ENCODE results near the gene SF3B3.

DNA sequence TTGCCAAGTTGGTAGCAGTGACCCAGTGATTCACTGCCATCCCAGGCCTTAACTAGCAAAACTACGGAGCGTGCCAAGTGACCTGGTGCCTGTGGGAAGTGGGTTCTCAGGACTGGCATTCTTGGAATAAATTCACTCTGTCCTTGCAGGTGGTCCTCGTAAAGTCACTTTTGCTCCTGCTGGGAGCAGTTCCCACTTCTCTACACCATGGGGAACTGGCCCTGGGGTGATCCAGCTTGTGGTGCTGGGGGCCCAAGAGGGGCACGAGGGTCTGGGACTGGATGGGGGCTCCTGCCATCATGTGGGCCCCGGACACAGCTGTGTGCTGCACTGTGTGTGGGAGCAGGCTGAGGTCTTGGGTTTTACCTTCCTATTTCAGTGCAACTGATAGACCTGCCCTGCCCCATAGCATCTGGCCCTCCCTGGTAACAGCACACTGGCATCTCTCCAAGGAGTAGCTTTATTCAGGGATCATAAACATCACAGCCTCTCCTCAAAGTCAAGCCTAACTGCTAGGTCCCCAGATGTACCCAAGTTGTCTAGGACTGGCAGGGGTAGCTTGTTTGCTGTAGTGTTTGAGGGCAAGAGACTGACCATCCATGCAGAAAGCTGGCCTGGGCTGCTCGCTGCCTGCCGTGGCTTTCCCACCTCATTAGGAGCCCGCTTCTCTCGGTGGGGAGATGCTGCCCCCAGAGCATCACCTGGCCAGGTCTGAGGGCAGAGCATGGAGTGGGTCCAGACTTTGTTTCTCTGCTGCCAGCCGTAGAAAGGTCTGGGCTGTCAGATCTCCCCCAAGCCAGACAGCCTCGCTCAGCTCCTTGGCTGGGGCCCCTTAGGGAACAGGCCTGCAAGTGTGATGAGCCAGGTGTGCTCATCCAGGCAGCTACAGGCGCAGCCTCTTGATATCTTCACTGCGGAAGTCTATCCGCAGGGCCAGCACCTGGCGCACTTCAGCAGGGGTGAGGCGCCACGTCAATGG, 43.2 kb upstream of the SF3B3 start:
- TF ChIP-seq, protein P1, sequence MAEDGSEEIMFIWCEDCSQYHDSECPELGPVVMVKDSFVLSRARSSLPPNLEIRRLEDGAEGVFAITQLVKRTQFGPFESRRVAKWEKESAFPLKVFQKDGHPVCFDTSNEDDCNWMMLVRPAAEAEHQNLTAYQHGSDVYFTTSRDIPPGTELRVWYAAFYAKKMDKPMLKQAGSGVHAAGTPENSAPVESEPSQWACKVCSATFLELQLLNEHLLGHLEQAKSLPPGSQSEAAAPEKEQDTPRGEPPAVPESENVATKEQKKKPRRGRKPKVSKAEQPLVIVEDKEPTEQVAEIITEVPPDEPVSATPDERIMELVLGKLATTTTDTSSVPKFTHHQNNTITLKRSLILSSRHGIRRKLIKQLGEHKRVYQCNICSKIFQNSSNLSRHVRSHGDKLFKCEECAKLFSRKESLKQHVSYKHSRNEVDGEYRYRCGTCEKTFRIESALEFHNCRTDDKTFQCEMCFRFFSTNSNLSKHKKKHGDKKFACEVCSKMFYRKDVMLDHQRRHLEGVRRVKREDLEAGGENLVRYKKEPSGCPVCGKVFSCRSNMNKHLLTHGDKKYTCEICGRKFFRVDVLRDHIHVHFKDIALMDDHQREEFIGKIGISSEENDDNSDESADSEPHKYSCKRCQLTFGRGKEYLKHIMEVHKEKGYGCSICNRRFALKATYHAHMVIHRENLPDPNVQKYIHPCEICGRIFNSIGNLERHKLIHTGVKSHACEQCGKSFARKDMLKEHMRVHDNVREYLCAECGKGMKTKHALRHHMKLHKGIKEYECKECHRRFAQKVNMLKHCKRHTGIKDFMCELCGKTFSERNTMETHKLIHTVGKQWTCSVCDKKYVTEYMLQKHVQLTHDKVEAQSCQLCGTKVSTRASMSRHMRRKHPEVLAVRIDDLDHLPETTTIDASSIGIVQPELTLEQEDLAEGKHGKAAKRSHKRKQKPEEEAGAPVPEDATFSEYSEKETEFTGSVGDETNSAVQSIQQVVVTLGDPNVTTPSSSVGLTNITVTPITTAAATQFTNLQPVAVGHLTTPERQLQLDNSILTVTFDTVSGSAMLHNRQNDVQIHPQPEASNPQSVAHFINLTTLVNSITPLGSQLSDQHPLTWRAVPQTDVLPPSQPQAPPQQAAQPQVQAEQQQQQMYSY (CRISPR knock-in tag; IDR thresholded peaks at IDR 0.05), result no peak
- TF ChIP-seq CBFB (CRISPR knock-in tag; IDR thresholded peaks at IDR 0.05; ENCODE audit: low read depth), result no peak
